Mammary epithelial cell (primary cell): ENCODE measurements around the gene TNIK.

ENCODE experiments used
- EZH2 ChIP-seq: IDR thresholded peaks from 2 replicates; pipeline ENCODE4 v1.6.1; 2012; ENCODE audit warnings: low read length, inconsistent platforms, borderline replicate concordance
- TF ChIP-seq, protein P1 (sequence below), 2 donors: IDR thresholded peaks in 1 of 2; conservative IDR thresholded peaks in 1 of 2; 2 replicates each; pipeline ENCODE4 v1.5.1; 2011 to 2012; ENCODE audit warnings: inconsistent platforms in 2 of 2, low read length in 2 of 2, mild to moderate bottlenecking in 2 of 2, control low read depth in 1 of 2, low read depth in 1 of 2; ENCODE audit not compliant: insufficient read depth in 1 of 2; ENCODE audit errors: extremely low read depth in 1 of 2

DNA sequence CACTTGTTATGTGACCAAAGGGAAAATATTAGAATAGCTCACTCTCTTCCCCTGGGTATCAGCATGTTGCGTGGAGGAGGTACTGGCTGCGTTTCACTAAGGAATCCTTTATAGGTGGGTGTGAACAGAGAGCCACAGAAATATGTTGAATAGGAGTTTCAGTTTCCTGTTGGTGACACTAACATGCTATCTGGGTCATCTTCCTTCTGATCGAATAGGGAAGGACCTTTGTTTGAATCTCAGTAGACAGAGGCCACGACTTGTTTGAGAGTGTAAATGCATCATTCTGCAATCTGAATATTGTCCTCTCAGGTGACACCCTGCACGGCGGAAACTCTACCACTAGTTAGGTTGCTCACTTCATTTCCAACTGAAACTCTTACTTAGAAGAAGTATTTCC lies 275.8 kb downstream of the TNIK start:
- TF ChIP-seq, protein P1, sequence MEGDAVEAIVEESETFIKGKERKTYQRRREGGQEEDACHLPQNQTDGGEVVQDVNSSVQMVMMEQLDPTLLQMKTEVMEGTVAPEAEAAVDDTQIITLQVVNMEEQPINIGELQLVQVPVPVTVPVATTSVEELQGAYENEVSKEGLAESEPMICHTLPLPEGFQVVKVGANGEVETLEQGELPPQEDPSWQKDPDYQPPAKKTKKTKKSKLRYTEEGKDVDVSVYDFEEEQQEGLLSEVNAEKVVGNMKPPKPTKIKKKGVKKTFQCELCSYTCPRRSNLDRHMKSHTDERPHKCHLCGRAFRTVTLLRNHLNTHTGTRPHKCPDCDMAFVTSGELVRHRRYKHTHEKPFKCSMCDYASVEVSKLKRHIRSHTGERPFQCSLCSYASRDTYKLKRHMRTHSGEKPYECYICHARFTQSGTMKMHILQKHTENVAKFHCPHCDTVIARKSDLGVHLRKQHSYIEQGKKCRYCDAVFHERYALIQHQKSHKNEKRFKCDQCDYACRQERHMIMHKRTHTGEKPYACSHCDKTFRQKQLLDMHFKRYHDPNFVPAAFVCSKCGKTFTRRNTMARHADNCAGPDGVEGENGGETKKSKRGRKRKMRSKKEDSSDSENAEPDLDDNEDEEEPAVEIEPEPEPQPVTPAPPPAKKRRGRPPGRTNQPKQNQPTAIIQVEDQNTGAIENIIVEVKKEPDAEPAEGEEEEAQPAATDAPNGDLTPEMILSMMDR (conservative IDR thresholded peaks at IDR 0.05 in 1 of 2, IDR thresholded peaks at IDR 0.05 in 1 of 2; ENCODE audit: extremely low read depth in 1 of 2, insufficient read depth in 1 of 2, low read depth in 1 of 2, low read length in 2 of 2) = no peak
- no peak for TF ChIP-seq EZH2
